Measurements from ENCODE around the gene PDPK1. TPM values are rescaled to one million over a fixed set of nuclear protein-coding genes. Genes with fewer than 3 reads are reported as not detected.
"Not testable (repeated sequence)": the region's sequence is repeated elsewhere in the genome, so short reads cannot be mapped to it uniquely, and the experiment has no call there.

The PDPK1 gene
- total RNA-seq, 1 donor from 2014 or later, result 13.9 TPM

DNA sequence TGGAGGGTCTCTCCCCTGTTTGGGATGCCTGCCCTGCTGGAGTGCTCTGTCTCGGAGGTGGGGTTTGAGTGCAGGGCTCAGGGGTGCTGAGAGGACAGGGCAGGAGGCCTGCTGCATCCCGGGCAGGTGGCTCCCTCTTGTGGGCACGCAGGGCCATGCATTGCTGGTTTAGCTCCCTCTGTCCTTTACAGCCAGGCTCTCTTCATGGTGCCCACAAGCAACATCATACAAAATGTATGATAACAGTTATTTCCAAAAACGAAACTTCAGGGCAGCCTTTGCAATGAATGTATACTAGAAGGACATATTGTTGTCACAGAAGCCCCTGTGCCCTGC is 22.9 kb downstream of the PDPK1 start:
- H3K27ac ChIP-seq; H2AFZ ChIP-seq (replicated peaks); H3K27ac Mint-ChIP-seq; H3K9ac ChIP-seq; H3K4me1 Mint-ChIP-seq; H3K4me1 ChIP-seq; H3K36me3 Mint-ChIP-seq; H3K4me2 ChIP-seq; H3F3A ChIP-seq (ENCODE audit: low read depth); H3K27me3 ChIP-seq; DNase-seq (ENCODE audit: low spot score); H3K4me3 Mint-ChIP-seq; H3K27me3 Mint-ChIP-seq (ENCODE audit: insufficient read depth, low read depth); H4K20me1 ChIP-seq (ENCODE audit: low read depth); H3K36me3 ChIP-seq; H3K9me3 Mint-ChIP-seq; H3K4me3 ChIP-seq; H3K9me3 ChIP-seq (ENCODE audit: low read depth); H3K79me2 ChIP-seq (ENCODE audit: low read depth): not testable (repeated sequence)
- TF ChIP-seq, protein P1, sequence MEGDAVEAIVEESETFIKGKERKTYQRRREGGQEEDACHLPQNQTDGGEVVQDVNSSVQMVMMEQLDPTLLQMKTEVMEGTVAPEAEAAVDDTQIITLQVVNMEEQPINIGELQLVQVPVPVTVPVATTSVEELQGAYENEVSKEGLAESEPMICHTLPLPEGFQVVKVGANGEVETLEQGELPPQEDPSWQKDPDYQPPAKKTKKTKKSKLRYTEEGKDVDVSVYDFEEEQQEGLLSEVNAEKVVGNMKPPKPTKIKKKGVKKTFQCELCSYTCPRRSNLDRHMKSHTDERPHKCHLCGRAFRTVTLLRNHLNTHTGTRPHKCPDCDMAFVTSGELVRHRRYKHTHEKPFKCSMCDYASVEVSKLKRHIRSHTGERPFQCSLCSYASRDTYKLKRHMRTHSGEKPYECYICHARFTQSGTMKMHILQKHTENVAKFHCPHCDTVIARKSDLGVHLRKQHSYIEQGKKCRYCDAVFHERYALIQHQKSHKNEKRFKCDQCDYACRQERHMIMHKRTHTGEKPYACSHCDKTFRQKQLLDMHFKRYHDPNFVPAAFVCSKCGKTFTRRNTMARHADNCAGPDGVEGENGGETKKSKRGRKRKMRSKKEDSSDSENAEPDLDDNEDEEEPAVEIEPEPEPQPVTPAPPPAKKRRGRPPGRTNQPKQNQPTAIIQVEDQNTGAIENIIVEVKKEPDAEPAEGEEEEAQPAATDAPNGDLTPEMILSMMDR (IDR thresholded peaks at IDR 0.05), result peak; percentile 51

DNA sequence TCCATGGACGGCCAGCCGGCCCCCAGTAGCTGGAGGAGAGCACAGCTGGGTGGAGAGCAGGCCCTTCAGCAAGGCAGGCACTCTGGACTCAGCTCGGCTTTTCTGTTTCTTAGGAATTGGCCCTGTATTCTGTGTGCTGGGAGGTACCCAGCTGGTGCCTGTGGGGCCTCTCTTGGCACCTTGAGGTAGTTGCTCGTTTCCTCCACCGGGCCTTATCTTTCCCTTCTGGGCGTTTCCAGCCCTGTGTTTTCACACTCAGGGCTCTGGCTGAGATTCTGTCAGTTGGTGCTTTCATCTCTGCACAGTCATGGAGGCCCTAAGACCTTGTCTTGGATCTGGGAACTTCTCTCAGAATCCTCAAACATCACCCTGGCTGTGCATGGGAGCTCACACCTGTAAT is 29.7 kb downstream of the PDPK1 start:
- H3K36me3 ChIP-seq; H3K9me3 Mint-ChIP-seq; H3K4me2 ChIP-seq; H4K20me1 ChIP-seq (ENCODE audit: low read depth); H3K4me3 ChIP-seq; H3K36me3 Mint-ChIP-seq; H3K9ac ChIP-seq; H3F3A ChIP-seq (ENCODE audit: low read depth); H3K27me3 Mint-ChIP-seq (ENCODE audit: insufficient read depth, low read depth); H3K4me3 Mint-ChIP-seq; H3K9me3 ChIP-seq (ENCODE audit: low read depth); DNase-seq (ENCODE audit: low spot score); H3K27ac ChIP-seq; H3K79me2 ChIP-seq (ENCODE audit: low read depth); H2AFZ ChIP-seq (replicated peaks); H3K4me1 Mint-ChIP-seq; H3K4me1 ChIP-seq; H3K27me3 ChIP-seq; H3K27ac Mint-ChIP-seq: not testable (repeated sequence)

DNA sequence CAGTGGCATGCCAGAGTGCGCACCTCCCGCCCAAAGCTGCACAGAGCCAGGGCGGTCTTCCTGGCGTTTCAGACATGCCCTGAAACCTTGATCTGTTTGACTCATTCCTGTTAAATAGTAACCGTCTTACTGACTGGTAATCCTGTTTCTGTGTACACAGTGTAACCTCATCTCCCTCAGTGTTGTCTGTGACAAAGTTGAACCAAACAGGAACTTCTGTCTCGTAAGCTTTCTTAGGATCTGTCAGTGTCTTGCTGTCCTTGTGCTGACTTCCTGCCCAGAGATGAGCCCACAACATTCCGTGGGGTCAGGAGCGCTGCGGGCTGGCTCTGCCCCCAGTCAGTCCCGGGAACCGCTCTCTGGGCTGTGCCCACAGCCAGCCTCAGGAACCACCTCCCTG is 30.8 kb downstream of the PDPK1 start:
- not testable (repeated sequence) for H3K36me3 ChIP-seq; H3K4me1 Mint-ChIP-seq; H3K4me3 Mint-ChIP-seq; H4K20me1 ChIP-seq (ENCODE audit: low read depth); H2AFZ ChIP-seq (replicated peaks); H3K27me3 Mint-ChIP-seq (ENCODE audit: insufficient read depth, low read depth); H3K27ac Mint-ChIP-seq; H3K27ac ChIP-seq; H3K4me2 ChIP-seq; H3K36me3 Mint-ChIP-seq; H3K9ac ChIP-seq; H3K27me3 ChIP-seq; H3K4me1 ChIP-seq; H3F3A ChIP-seq (ENCODE audit: low read depth); H3K4me3 ChIP-seq; H3K9me3 Mint-ChIP-seq; DNase-seq (ENCODE audit: low spot score); H3K9me3 ChIP-seq (ENCODE audit: low read depth); H3K79me2 ChIP-seq (ENCODE audit: low read depth)

DNA sequence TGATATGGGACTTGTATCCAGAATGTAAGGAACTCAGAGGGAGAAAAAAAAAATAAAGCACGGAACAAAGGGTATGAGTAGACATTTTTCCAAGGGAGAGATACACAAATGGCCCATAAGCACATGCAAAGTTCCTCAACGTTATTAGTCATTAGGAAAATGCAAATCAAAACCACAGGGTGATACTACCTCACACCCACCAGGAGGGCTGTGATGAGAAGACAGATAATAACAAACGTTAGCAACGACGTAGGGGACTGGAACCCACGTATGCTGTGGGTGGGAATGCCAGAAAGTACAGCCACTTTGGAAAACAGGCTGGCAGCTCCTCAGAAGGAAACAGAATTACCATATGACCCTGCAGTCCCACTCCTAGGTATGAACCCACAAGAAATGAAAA is 34.9 kb downstream of the PDPK1 start:
- DNase-seq (ENCODE audit: low spot score); H3K9ac ChIP-seq; H4K20me1 ChIP-seq (ENCODE audit: low read depth); H3K27me3 Mint-ChIP-seq (ENCODE audit: insufficient read depth, low read depth); H3F3A ChIP-seq (ENCODE audit: low read depth); H3K27ac ChIP-seq; H3K4me2 ChIP-seq; H3K4me3 ChIP-seq; H2AFZ ChIP-seq (replicated peaks); H3K79me2 ChIP-seq (ENCODE audit: low read depth); H3K9me3 Mint-ChIP-seq; H3K9me3 ChIP-seq (ENCODE audit: low read depth); H3K27me3 ChIP-seq; H3K4me1 Mint-ChIP-seq; H3K36me3 Mint-ChIP-seq; H3K36me3 ChIP-seq; H3K4me1 ChIP-seq; H3K4me3 Mint-ChIP-seq; H3K27ac Mint-ChIP-seq: not testable (repeated sequence)

DNA sequence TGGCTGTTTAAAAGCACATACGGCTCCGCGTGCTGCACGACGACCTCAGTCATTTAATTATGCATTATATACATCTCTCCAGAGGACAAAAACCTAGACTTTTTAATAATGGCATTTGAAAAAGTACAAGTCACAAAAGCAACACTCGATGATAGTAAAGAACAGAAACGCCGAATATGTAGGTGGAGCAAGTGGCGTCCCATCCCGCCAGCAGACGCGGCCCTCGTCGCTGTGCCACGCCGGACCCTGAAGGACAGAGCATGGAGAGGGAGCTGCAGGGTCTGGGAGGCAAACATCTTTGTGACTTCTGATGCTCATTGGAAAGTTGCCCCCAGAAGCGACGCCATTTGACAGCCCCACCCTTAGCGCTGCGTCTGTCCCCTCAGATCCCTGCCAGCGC is 38.0 kb downstream of the PDPK1 start:
- H3K4me3 Mint-ChIP-seq; H3K36me3 Mint-ChIP-seq; H3K4me3 ChIP-seq; H3K27me3 ChIP-seq; H4K20me1 ChIP-seq (ENCODE audit: low read depth); DNase-seq (ENCODE audit: low spot score); H3F3A ChIP-seq (ENCODE audit: low read depth); H3K79me2 ChIP-seq (ENCODE audit: low read depth); H3K27me3 Mint-ChIP-seq (ENCODE audit: insufficient read depth, low read depth); H3K36me3 ChIP-seq; H3K4me1 ChIP-seq; H3K27ac Mint-ChIP-seq; H3K9me3 Mint-ChIP-seq; H3K9ac ChIP-seq; H3K9me3 ChIP-seq (ENCODE audit: low read depth); H2AFZ ChIP-seq (replicated peaks); H3K4me1 Mint-ChIP-seq; H3K27ac ChIP-seq; H3K4me2 ChIP-seq: not testable (repeated sequence)

DNA sequence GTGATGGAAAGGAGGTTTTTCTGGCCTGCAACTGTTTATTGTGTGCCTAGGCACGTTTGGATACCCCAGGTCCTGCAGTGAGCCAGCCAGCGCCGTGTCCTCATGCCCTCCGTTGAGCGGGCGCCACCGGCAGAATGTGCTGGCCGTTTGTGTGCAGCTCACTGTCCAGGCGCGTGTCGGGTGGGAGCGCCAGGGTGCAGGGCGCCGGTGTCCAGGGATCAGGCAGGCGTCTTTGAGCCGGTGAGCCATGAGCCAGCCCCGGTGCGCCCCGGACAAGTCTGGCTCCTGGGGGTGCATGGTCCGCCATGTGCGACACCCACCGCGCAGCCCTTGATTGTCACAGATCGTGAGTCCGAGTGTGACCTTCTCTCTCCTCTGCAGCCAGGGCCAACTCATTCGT is 39.2 kb downstream of the PDPK1 start:
- H3K9me3 Mint-ChIP-seq; H3F3A ChIP-seq (ENCODE audit: low read depth); H4K20me1 ChIP-seq (ENCODE audit: low read depth); H3K4me3 ChIP-seq; H3K4me1 Mint-ChIP-seq; H3K9ac ChIP-seq; H3K27ac Mint-ChIP-seq; H2AFZ ChIP-seq (replicated peaks); H3K4me1 ChIP-seq; H3K27me3 ChIP-seq; H3K9me3 ChIP-seq (ENCODE audit: low read depth); H3K27ac ChIP-seq; H3K27me3 Mint-ChIP-seq (ENCODE audit: insufficient read depth, low read depth); DNase-seq (ENCODE audit: low spot score); H3K79me2 ChIP-seq (ENCODE audit: low read depth); H3K36me3 Mint-ChIP-seq; H3K4me2 ChIP-seq; H3K4me3 Mint-ChIP-seq; H3K36me3 ChIP-seq: not testable (repeated sequence)

DNA sequence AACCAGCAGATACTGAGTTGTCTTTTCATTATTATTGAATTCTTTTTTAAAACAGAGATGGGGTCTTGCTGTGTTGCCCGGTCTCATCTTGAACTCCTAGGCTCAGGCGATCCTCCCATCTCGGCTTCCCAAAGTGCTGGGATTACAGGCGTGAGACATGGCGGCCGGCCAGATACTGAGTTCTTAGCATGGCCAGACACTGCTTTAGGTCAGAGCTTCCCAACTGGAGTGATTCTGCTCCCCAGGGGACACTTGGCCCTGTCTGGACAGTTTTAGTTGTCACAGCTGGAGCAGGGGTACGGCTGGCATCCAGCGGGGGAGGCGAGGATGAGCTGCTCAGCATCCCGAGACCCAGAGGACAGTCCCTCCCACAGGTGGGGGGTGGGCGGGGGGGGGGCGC is 41.1 kb downstream of the PDPK1 start:
- H3K4me1 Mint-ChIP-seq; H2AFZ ChIP-seq (replicated peaks); H3K27ac ChIP-seq; H3K36me3 ChIP-seq; H3K4me2 ChIP-seq; H3K27me3 ChIP-seq; H3F3A ChIP-seq (ENCODE audit: low read depth); H3K27ac Mint-ChIP-seq; H3K36me3 Mint-ChIP-seq; H3K9me3 ChIP-seq (ENCODE audit: low read depth); H3K27me3 Mint-ChIP-seq (ENCODE audit: insufficient read depth, low read depth); H3K4me3 Mint-ChIP-seq; H4K20me1 ChIP-seq (ENCODE audit: low read depth); DNase-seq (ENCODE audit: low spot score); H3K4me1 ChIP-seq; H3K9ac ChIP-seq; H3K79me2 ChIP-seq (ENCODE audit: low read depth); H3K4me3 ChIP-seq; H3K9me3 Mint-ChIP-seq: not testable (repeated sequence)
